ENCODE results near the gene PTPRS. TPM values are rescaled to one million over a fixed set of nuclear protein-coding genes. Genes with fewer than 3 reads are reported as not detected.
A peak's percentile ranks its signal among the peaks of the same experiment; 100 is the strongest.

Gene PTPRS
- total and polyA plus RNA-seq, 9 of the 15 experiments (the other 6 are each of a cell fraction or from before 2014, with no cell fraction given) = 1.1 to 49.4 (median 14.1) TPM

GRCh38 chr19:5339198-5339949 is 1.2 kb downstream of the PTPRS start (continued):
- no peak for TF ChIP-seq STAT6 (CRISPR knock-in tag; IDR thresholded peaks at IDR 0.05)
- 0 out of 2 replicates have a peak, but pooled peaks have one; percentile 25 for TF ChIP-seq CREB1 (IDR thresholded peaks at IDR 0.05)
- TF ChIP-seq CREB1 (CRISPR knock-in tag; IDR thresholded peaks at IDR 0.05) = no peak
- TF ChIP-seq VEZF1 (CRISPR knock-in tag; IDR thresholded peaks at IDR 0.05) = peak; percentile 75
- 0 out of 2 replicates have a peak, but pooled peaks have one; percentile 5 for TF ChIP-seq EGR1 (conservative IDR thresholded peaks at IDR 0.05)
- peak; percentile 93 for TF ChIP-seq ATF3 (IDR thresholded peaks at IDR 0.05)
- no peak for TF ChIP-seq ATF3 (CRISPR knock-in tag; conservative IDR thresholded peaks at IDR 0.05)
- peak; percentile 73; the same call in 1 of the 2 replicates for TF ChIP-seq ATF2 (CRISPR knock-in tag; IDR thresholded peaks at IDR 0.05)
- TF ChIP-seq, protein P1, sequence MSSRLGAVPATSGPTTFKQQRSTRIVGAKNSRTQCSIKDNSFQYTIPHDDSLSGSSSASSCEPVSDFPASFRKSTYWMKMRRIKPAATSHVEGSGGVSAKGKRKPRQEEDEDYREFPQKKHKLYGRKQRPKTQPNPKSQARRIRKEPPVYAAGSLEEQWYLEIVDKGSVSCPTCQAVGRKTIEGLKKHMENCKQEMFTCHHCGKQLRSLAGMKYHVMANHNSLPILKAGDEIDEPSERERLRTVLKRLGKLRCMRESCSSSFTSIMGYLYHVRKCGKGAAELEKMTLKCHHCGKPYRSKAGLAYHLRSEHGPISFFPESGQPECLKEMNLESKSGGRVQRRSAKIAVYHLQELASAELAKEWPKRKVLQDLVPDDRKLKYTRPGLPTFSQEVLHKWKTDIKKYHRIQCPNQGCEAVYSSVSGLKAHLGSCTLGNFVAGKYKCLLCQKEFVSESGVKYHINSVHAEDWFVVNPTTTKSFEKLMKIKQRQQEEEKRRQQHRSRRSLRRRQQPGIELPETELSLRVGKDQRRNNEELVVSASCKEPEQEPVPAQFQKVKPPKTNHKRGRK (tag; IDR thresholded peaks at IDR 0.05) = peak; percentile 52; the same call in 1 of the 2 replicates
- no peak for TF ChIP-seq ZNF143 (CRISPR knock-in tag; IDR thresholded peaks at IDR 0.05)
- TF ChIP-seq HMG20B (CRISPR knock-in tag; IDR thresholded peaks at IDR 0.05) = no peak
- TF ChIP-seq TBL1XR1 (IDR thresholded peaks at IDR 0.05; ENCODE audit: low read length in 2 of 2) = no peak
- peak; percentile 68 for TF ChIP-seq JUND (IDR thresholded peaks at IDR 0.05; ENCODE audit: borderline replicate concordance, low read depth, low read length)
- TF ChIP-seq JUND (tag; IDR thresholded peaks at IDR 0.05; ENCODE audit: borderline replicate concordance, low read depth, low read length) = no peak
- TF ChIP-seq ATF7 (IDR thresholded peaks at IDR 0.05) = peak; percentile 75; the same call in 1 of the 2 replicates

Data from K562 (cell line).